H9 (cell line): ENCODE results near the gene PPP1R26. TPM values are rescaled to one million over a fixed set of nuclear protein-coding genes. Genes with fewer than 3 reads are reported as not detected.
"Not testable (repeated sequence)": the region's sequence is repeated elsewhere in the genome, so short reads cannot be mapped to it uniquely, and the experiment has no call there.

ENCODE experiments used
- DNase-seq: peaks from one replicate; pipeline ENCODE4 v3.0.0-alpha.2; 2017
- H2AFZ ChIP-seq: one replicate; pipeline ENCODE4 v1.6.1; 2013; ENCODE audit warnings: mild to moderate bottlenecking, low read length, control low read depth, moderate library complexity
- H2AK5ac ChIP-seq: 2 replicates; pipeline ENCODE4 v1.6.1; 2013; ENCODE audit warnings: low read length, control low read depth, mixed read lengths; ENCODE audit not compliant: insufficient read length
- H2BK120ac ChIP-seq: one replicate; pipeline ENCODE4 v1.6.1; 2013; ENCODE audit warnings: low read depth, mild to moderate bottlenecking, low read length, control low read depth, inconsistent platforms; ENCODE audit not compliant: poor library complexity, severe bottlenecking
- H2BK12ac ChIP-seq: 2 replicates; pipeline ENCODE4 v1.6.1; 2013; ENCODE audit warnings: low read length, control low read depth, mixed read lengths, low read depth; ENCODE audit not compliant: insufficient read length
- H2BK15ac ChIP-seq: 2 replicates; pipeline ENCODE4 v1.6.1; 2013; ENCODE audit warnings: low read depth, low read length, control low read depth
- H2BK20ac ChIP-seq: one replicate; pipeline ENCODE4 v1.6.1; 2013; ENCODE audit warnings: low read depth, mild to moderate bottlenecking, low read length, control low read depth, inconsistent platforms; ENCODE audit not compliant: poor library complexity, severe bottlenecking
- H2BK5ac ChIP-seq: 2 replicates; pipeline ENCODE4 v1.6.1; 2013; ENCODE audit warnings: low read length, control low read depth, mixed read lengths; ENCODE audit not compliant: insufficient read length
- H3K14ac ChIP-seq: 2 replicates; pipeline ENCODE4 v1.6.1; 2013; ENCODE audit warnings: low read length, control low read depth; ENCODE audit not compliant: insufficient read depth
- H3K18ac ChIP-seq: 2 replicates; pipeline ENCODE4 v1.6.1; 2013; ENCODE audit warnings: low read depth, mild to moderate bottlenecking, mixed read lengths, low read length, control low read depth; ENCODE audit not compliant: insufficient read length
- H3K23ac ChIP-seq: 2 replicates; pipeline ENCODE4 v1.6.1; 2013; ENCODE audit warnings: low read length, control low read depth, mixed read lengths, low read depth; ENCODE audit not compliant: insufficient read length
- H3K23me2 ChIP-seq: 2 replicates; pipeline ENCODE4 v1.6.1; 2013; ENCODE audit warnings: low read depth, mild to moderate bottlenecking, mixed read lengths, low read length, control low read depth; ENCODE audit not compliant: insufficient read length, poor library complexity, severe bottlenecking
- H3K27ac ChIP-seq: 2 replicates; pipeline ENCODE4 v1.5.1; 2013; ENCODE audit warnings: low read length, control low read depth, mixed read lengths, low read depth; ENCODE audit not compliant: insufficient read length
- H3K27me3 ChIP-seq: 2 replicates; pipeline ENCODE4 v1.6.1; 2013; ENCODE audit warnings: low read length, control low read depth, inconsistent platforms; ENCODE audit not compliant: insufficient read depth
- H3K4ac ChIP-seq: 2 replicates; pipeline ENCODE4 v1.6.1; 2013; ENCODE audit warnings: low read depth, mild to moderate bottlenecking, control low read depth, inconsistent platforms, low read length, moderate library complexity
- H3K4me1 ChIP-seq: 2 replicates; pipeline ENCODE4 v1.6.1; 2013; ENCODE audit warnings: low read length, control low read depth, inconsistent platforms; ENCODE audit not compliant: insufficient read depth
- H3K4me2 ChIP-seq: 2 replicates; pipeline ENCODE4 v1.6.1; 2013; ENCODE audit warnings: low read length, control low read depth, mixed read lengths; ENCODE audit not compliant: insufficient read length, insufficient read depth
- H3K56ac ChIP-seq: 2 replicates; pipeline ENCODE4 v1.6.1; 2013; ENCODE audit warnings: low read depth, mild to moderate bottlenecking, mixed read lengths, low read length, control low read depth; ENCODE audit not compliant: insufficient read length
- H3K79me1 ChIP-seq: 2 replicates; pipeline ENCODE4 v1.6.1; 2013; ENCODE audit warnings: low read depth, mild to moderate bottlenecking, moderate library complexity, low read length, control low read depth, inconsistent platforms; ENCODE audit not compliant: insufficient read depth, poor library complexity, severe bottlenecking
- H3K79me2 ChIP-seq: 2 replicates; pipeline ENCODE4 v1.6.1; 2013; ENCODE audit warnings: low read length, control low read depth, inconsistent platforms; ENCODE audit not compliant: insufficient read depth
- H3K9ac ChIP-seq: 2 replicates; pipeline ENCODE4 v1.6.1; 2013; ENCODE audit warnings: low read length, control low read depth, mixed read lengths; ENCODE audit not compliant: insufficient read length; ENCODE audit errors: extremely low read depth
- H3K9me3 ChIP-seq: one replicate; pipeline ENCODE4 v1.6.1; 2013; ENCODE audit warnings: low read depth, low read length, inconsistent platforms; ENCODE audit not compliant: control insufficient read depth
- H3T11ph ChIP-seq: one replicate; pipeline ENCODE4 v1.6.1; 2013; ENCODE audit warnings: mild to moderate bottlenecking, low read length, control low read depth, inconsistent platforms
- H4K20me1 ChIP-seq: one replicate; pipeline ENCODE4 v1.6.1; 2013; ENCODE audit not compliant: control insufficient read depth, insufficient read length, insufficient read depth
- H4K5ac ChIP-seq: 2 replicates; pipeline ENCODE4 v1.6.1; 2013; ENCODE audit warnings: low read depth, mild to moderate bottlenecking, mixed read lengths, low read length, control low read depth; ENCODE audit not compliant: insufficient read length
- H4K8ac ChIP-seq: replicated peaks from 2 replicates; pipeline ENCODE4 v1.6.1; 2013; ENCODE audit warnings: low read length, control low read depth, mixed read lengths, low read depth; ENCODE audit not compliant: insufficient read length
- H4K91ac ChIP-seq: 2 replicates; pipeline ENCODE4 v1.6.1; 2013; ENCODE audit warnings: low read depth, mild to moderate bottlenecking, moderate library complexity, mixed read lengths, low read length, control low read depth; ENCODE audit not compliant: insufficient read length
- H3K27ac Mint-ChIP-seq, 3 experiments: 2 replicates in 2 of 3; 3 replicates in 1 of 3; pipeline ENCODE4 v1.8.0; 2020 to 2021; ENCODE audit warnings: mixed read lengths in 3 of 3, mild to moderate bottlenecking in 1 of 3, moderate library complexity in 1 of 3
- H3K27me3 Mint-ChIP-seq: 2 replicates; pipeline ENCODE4 v1.8.0; 2021; ENCODE audit warnings: low read depth, mild to moderate bottlenecking, moderate library complexity, mixed read lengths
- H3K36me3 Mint-ChIP-seq, 3 experiments: 2 replicates in 2 of 3; 3 replicates in 1 of 3; pipeline ENCODE4 v1.8.0; 2020 to 2021; ENCODE audit warnings: low read depth in 3 of 3, mixed read lengths in 3 of 3; ENCODE audit not compliant: insufficient read depth in 1 of 3
- H3K4me1 Mint-ChIP-seq, 2 experiments: 2 replicates each; pipeline ENCODE4 v1.8.0; 2020; ENCODE audit warnings: mixed read lengths in 2 of 2
- H3K4me3 Mint-ChIP-seq, 2 experiments: 2 replicates in 1 of 2; 3 replicates in 1 of 2; pipeline ENCODE4 v1.8.0; 2020 to 2021; ENCODE audit warnings: mild to moderate bottlenecking in 2 of 2, mixed read lengths in 2 of 2, moderate library complexity in 1 of 2
- H3K9me3 Mint-ChIP-seq, 2 experiments: 2 replicates in 1 of 2; 3 replicates in 1 of 2; pipeline ENCODE4 v1.8.0; 2020; ENCODE audit warnings: mild to moderate bottlenecking in 2 of 2, mixed read lengths in 2 of 2, moderate library complexity in 1 of 2
- CTCF ChIP-seq: fragments of 200-600 bp; sonication (generic); conservative IDR thresholded peaks from 3 replicates; pipeline ENCODE4 v1.8.0; 2021; ENCODE audit warnings: antibody characterized with exemption, mild to moderate bottlenecking
- WGBS: extraction: QIAGEN DNeasy Blood & Tissue Kit; methylation state at CpG from one replicate; pipeline ENCODE4 v1.1.7; 2013; ENCODE audit warnings: missing lambda C conversion rate, low lambda C conversion rate, mixed read lengths; ENCODE audit not compliant: insufficient read length; ENCODE audit errors: extremely low coverage; 5-methylcytosine and 5-hydroxymethylcytosine counted together
- total RNA-seq: library from RNA; stranded (reverse); gene quantifications from 2 replicates; pipeline ENCODE4 v1.2.1, GENCODE V29; 2021

PPP1R26 gene
- total RNA-seq, 1 experiment from 2014 or later: 38.0 TPM

- H3K4me1 Mint-ChIP-seq: peaks cover 4 to 11% of the 10 kb centered on the region in 2 experiments
- no CpG with 5 or more reads among the region's 30 CpGs for WGBS
These were observed 47.4 kb downstream of the PPP1R26 start for GRCh38 chr9:135526730-135527571.

GRCh38 chr9:135528842-135529435 lies 49.4 kb downstream of the PPP1R26 start:
- H3K27ac Mint-ChIP-seq, H3K4me1 ChIP-seq, H3T11ph ChIP-seq, H3K4ac ChIP-seq, H3K9me3 ChIP-seq, H3K4me2 ChIP-seq, H3K27me3 Mint-ChIP-seq, H2AK5ac ChIP-seq, H3K23ac ChIP-seq, H3K36me3 Mint-ChIP-seq, H3K4me3 Mint-ChIP-seq, H4K91ac ChIP-seq, H2AFZ ChIP-seq, H2BK120ac ChIP-seq, H3K79me1 ChIP-seq, H2BK20ac ChIP-seq, H3K23me2 ChIP-seq, H3K4me1 Mint-ChIP-seq, H3K79me2 ChIP-seq, H3K9me3 Mint-ChIP-seq, H3K27me3 ChIP-seq, H2BK12ac ChIP-seq, H3K18ac ChIP-seq, H3K27ac ChIP-seq, H4K20me1 ChIP-seq, H4K8ac ChIP-seq, H4K5ac ChIP-seq, H3K56ac ChIP-seq, H3K9ac ChIP-seq, DNase-seq, H2BK15ac ChIP-seq, H2BK5ac ChIP-seq, H3K14ac ChIP-seq: not testable (repeated sequence)
- no CpG with 5 or more reads among the region's 10 CpGs for WGBS

More at GRCh38 chr9:135526730-135527571, 47.4 kb downstream of the PPP1R26 start:
- no peak overlapping the region for H3K4ac ChIP-seq
- H3K27ac ChIP-seq: no peak overlapping the region
- H3K9me3 Mint-ChIP-seq: no peaks in the 10 kb centered on the region
- H3K18ac ChIP-seq: peak overlapping the region; percentile 13
- no peaks in the 10 kb centered on the region for H3K79me1 ChIP-seq
- peaks cover 2% of the 10 kb centered on the region for H3K27me3 Mint-ChIP-seq
- no peak overlapping the region for H3K9ac ChIP-seq
- H3T11ph ChIP-seq: no peak overlapping the region
- no peak overlapping the region for H2BK20ac ChIP-seq
- H3K4me3 Mint-ChIP-seq: no peak overlapping the region
- H2AFZ ChIP-seq: no peak overlapping the region
- no peak overlapping the region for H4K8ac ChIP-seq
- no peaks in the 10 kb centered on the region for H3K79me2 ChIP-seq
- H2AK5ac ChIP-seq: no peak overlapping the region
- H2BK120ac ChIP-seq: no peak overlapping the region
- no peaks in the 10 kb centered on the region for H3K23me2 ChIP-seq
- no peak overlapping the region for H4K5ac ChIP-seq
- no peaks in the 10 kb centered on the region for H3K36me3 Mint-ChIP-seq
- no peaks in the 10 kb centered on the region for H3K9me3 ChIP-seq
- peak overlapping the region in 1 of 3 experiments; percentile 27; a peak in 2 of 7 replicates for H3K27ac Mint-ChIP-seq
- H3K56ac ChIP-seq: no peak overlapping the region
- H3K23ac ChIP-seq: no peak overlapping the region
- H3K4me1 ChIP-seq: no peaks in the 10 kb centered on the region; the same call in 1 of the 2 replicates
- no peak for TF ChIP-seq CTCF
- peak; percentile 57 for DNase-seq
- H3K4me2 ChIP-seq: no peak overlapping the region
- no peaks in the 10 kb centered on the region for H4K20me1 ChIP-seq
- no peak overlapping the region for H3K14ac ChIP-seq
- no peak overlapping the region for H2BK5ac ChIP-seq
- H3K27me3 ChIP-seq: no peaks in the 10 kb centered on the region
- no peak overlapping the region for H2BK15ac ChIP-seq
- H2BK12ac ChIP-seq: no peak overlapping the region
- no peak overlapping the region for H4K91ac ChIP-seq
